NT2/D1 (cell line): ENCODE measurements around the gene POLR3C.

Source experiments
- SUZ12 ChIP-seq: IDR thresholded peaks from 2 replicates; pipeline ENCODE4 v1.6.1; 2011; ENCODE audit not compliant: insufficient read length, insufficient read depth; ENCODE audit errors: extremely low read depth
- YY1 ChIP-seq: IDR thresholded peaks from 2 replicates; pipeline ENCODE4 v1.6.1; 2011; ENCODE audit not compliant: insufficient read length, insufficient read depth

GRCh38 chr1:145884675-145885074 is 60.7 kb downstream of the POLR3C start:
- no peak for TF ChIP-seq YY1
- no peak for TF ChIP-seq SUZ12
